HL-60/S4 (cell line): ENCODE data around the gene ZNF17.
"Not testable (repeated sequence)": the region's sequence is repeated elsewhere in the genome, so short reads cannot be mapped to it uniquely, and the experiment has no call there.

Experiments used
- in situ Hi-C: fragments of 300-500 bp; cut with MboI; formaldehyde crosslinking; loops from 2 replicates; pipeline ENCODE4 v1.14.3; 2022; ENCODE audit warnings: low sequenced_read_pairs

Gene ZNF17

DNA sequence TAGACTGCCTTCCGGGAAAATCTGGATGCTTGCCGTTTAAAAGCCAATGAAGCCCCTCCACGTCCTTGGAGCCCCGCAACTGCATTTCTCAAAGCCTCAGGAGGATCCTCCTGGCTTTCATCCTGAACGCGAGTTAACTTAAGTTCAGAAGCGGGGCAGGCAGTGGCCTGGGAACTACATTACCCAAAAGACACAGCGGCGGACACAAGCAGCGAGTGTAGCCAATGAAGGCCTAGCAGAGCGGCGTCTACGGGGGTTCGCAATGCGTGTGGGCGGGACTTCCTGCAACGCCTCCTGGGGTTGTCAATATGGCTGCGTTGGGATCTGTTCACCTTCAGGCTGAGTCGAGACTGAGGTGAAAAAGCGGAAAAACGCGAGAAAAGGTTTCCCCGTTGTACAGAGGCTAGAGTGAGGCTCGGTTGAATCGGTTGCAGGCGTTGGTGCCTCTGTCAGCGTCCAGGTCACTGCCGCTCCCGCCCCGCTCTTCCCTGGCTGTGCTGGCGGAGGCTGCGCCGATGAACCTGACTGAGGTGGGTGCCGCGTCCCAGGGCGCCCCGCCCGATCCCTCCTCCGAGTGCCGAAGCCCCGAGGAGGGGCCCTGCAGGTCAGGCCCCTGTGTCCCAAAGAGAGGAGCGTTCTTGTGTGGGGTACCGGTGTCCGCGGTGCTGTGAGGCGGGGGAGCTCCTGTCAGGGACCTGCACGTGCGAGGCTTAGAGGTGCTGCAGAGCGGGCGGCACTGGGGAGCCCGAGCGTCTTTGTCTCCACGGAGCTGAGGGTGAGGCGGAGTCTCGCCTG, at the start of gene ZNF17:
Gene ZNF17 (plus strand): TSS at position 285 of the 795 bp plus-strand sequence. CDS start 2,455 bp downstream, outside the sequence.
- in situ Hi-C loops, result no loop called here

DNA sequence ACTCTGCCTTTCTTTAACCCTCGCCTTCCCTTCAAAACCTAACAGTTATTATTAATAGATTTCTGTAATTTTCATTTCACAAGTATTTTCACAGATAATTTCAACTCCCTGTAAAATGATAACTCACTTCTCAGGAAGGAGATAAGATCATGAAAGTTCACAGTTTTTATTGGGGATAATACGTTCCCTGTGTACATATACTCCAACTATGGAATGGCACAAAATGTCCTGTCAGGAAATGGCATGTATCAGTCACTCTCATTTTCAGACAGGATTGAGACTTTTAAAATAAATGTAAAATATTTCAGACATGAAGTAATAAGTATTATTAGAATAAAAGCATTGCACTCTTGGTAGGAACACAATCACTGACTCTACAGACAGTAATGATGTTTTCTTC, 48.5 kb upstream of the ZNF17 start:
- in situ Hi-C loops, result no loop called here

DNA sequence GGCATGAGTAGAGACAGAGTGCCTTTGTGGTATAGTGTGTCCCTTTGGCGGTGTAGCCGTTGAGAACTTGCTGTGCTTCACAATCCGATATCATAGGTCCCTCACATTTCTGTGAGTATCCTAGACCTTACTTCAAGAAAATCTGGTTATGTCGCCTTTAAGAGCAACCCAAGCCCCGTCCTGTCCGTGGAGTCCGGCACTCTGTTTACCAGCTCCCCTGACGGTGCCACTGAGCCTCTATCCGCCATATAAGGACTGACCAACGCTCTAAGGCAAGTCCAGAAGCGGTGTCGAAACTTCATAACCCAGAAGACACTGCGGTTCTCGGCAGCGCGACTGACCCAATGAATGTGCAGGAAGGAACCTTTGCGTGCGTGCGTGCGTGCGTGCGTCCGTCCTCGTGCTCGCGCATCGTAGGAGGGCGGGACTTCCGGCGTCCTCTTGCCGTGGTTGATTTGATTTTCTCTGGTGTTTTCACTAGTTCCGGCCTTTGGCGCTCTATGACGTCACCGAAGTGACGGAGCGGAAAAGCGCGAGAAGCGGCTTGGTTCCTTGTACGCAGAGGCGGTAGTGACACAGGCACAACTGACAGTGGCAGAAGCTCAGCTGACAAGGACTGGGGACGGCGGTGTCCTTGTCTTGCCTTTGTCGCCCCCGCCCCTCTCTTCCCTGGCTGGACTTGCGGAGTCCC, 47.8 kb upstream of the ZNF17 start, which contains the start of the genes TRAPPC2B and ZNF547:
Gene TRAPPC2B (plus strand): TSS at position 555 of the 691 bp plus-strand sequence. CDS start 1,283 bp downstream, outside the sequence.
Gene ZNF547 (plus strand): TSS at position 555 of the 691 bp plus-strand sequence. CDS start 5,005 bp downstream, outside the sequence.
- in situ Hi-C loops, result no loop called here

DNA sequence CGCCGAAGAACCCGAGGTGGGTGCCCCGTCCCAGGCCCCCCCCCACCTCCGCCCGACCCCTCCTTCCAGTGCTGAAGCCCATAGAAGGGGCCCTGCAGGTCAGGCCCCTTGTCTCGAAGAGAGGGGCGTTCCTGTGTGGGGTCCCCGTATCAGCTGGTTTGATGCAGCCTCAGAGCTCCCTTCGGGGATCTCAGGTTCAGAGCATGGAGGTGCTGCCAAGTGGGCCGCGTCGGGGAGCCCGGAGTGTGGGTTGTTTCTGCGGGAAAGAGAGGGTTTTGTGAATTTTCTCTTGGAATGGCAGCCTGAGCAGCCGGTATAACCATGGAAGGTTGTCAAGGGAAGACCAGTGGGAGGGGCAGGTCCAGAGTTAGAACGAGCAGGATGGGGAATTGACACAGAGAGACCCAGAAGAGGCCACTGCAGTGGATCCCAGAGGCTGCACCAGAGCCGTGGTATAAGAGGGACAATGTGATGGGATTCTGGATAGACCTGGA, 47.2 kb upstream of the ZNF17 start:
- in situ Hi-C loops, result no loop called here

DNA sequence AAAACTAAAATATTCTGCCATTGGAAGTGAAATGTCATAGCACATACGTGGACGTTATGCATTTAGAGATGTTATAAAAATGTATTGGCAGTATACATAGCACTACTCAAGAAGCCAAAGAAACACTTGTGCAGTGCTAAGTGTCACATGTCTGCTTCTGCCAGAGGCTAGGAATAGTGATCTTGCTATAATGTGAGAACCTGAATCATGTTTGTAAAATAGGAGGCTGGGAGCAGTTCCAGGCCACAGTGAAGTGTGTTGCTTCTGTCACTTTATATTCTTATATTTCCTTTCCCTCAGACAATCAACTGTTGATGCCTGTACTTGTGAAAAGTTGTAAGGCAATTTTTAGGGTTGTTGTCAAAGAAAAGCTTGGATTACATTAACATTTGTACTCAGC, 44.2 kb upstream of the ZNF17 start:
- in situ Hi-C loops, result no loop called here

DNA sequence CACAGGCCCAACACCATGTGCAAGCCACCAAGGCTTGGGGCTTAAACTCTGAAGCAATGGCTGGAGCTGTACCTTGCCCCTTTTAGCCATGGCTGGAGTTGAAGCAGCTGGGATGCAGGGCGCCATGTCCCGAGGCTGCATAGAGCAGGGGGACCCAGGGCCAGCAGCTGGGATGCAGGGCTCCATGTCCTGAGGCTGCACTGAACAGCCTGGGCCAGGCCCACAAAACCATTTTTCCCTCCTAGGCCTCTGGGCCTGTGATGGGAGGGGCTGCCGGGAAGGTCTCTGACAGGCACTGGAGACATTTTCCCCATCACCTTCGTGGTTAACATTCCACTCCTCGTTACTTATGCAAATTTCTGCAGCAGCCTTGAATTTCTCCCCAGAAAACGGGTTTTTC, 36.8 kb upstream of the ZNF17 start:
- in situ Hi-C loops, result no loop called here

DNA sequence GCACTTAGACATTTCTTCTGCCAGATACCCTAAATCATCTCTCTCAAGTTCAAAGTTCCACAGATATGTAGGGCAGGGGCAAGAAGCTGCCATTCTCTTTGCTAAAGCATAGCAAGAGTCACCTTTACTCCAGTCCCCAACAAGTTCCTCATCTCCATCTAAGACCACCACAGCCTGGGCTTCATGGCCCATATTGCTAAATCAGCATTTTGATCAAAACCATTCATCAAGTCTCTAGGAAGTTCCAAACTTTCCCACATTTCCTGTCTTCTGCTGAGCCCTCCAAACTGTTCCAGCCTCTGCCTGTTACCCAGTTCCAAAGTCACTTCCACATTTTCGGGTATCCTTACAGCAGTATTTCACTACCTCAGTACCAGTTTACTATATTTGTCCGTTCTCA, 36.3 kb upstream of the ZNF17 start:
- in situ Hi-C loops, result not testable (repeated sequence)

DNA sequence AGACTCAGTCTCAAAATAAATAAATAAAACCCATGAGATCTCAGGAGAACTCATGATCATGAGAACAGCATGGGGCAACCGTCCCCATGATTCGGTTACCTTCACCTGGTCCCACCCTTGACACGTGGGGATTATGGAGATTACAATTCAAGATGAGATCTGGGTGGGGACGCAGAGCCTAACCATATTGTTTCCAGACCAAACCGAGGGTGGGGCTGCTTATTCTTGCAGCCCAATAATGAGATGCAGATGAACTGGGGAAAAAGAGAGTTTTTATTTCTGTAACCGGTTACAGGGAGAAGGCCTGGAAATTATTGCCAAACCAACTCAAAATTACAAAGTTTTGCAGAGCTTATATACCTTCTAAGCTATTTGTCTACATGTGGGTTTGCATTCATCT, 34.8 kb upstream of the ZNF17 start:
- in situ Hi-C loops, result no loop called here

DNA sequence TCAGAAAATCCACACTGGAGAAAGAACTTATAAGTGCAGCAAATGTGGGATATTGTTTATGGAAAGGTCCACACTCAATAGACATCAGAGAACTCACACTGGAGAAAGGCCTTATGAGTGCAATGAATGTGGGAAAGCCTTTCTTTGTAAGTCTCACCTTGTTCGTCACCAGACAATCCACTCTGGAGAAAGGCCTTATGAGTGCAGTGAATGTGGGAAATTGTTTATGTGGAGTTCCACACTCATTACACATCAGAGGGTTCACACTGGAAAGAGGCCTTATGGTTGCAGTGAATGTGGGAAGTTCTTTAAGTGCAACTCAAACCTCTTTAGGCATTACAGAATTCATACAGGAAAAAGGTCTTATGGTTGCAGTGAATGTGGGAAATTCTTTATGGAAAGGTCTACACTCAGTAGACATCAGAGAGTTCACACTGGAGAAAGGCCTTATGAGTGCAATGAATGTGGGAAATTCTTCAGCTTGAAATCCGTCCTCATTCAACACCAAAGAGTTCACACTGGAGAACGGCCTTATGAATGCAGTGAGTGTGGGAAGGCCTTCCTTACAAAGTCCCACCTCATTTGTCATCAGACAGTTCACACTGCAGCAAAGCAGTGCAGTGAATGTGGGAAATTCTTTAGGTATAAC, 33.3 kb upstream of the ZNF17 start:
- in situ Hi-C loops, result no loop called here

DNA sequence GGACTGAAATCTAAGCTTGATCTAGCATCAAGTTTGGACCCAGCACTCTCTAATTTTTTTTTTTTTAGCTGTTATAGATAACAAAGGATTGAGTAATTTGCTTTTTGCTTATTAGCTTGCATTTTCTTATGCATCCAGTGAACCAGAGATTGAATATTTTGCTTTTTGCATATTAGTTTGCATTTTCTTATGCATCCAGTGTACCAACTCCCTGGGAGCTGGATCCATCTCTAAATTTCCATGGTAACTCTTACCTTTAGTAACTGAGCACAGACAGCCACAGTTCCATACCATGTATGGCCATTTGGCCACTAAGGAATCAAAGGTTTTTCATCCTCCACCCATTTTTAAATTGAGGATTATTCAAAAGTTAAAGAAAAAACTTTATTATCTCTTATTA, 30.0 kb upstream of the ZNF17 start:
- in situ Hi-C loops, result no loop called here

DNA sequence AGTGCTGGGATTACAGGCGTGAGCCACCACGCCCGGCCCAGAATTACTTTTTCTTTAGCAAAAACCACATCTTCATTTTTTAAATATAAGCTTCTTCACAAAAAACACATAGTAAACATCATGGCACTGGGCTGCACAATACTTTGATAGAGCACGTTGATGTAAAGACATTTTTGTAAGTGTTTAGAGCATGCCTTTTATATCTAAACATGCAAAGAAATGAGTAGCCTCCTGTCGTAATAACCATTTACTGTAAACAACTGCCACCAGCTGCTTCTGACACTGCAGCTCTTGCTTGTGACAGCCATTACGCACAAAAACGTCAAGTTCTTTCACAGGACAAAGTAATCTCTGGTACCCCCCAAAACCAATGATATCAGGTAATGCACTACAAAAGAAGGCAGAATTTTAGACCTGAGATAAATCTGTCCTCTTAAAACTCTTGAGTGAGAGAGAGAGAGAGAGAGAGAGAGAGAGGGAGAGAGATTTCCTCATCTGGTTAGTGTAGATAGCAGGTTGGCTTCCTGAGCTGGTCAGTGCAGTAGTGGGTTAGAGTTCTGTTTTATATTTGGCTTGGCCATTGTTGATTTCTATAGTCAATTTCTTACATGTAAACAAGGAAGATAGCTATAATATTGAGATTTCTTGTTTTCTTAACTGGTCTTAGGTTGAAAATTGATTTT, 28.0 kb upstream of the ZNF17 start:
- in situ Hi-C loops, result no loop called here

DNA sequence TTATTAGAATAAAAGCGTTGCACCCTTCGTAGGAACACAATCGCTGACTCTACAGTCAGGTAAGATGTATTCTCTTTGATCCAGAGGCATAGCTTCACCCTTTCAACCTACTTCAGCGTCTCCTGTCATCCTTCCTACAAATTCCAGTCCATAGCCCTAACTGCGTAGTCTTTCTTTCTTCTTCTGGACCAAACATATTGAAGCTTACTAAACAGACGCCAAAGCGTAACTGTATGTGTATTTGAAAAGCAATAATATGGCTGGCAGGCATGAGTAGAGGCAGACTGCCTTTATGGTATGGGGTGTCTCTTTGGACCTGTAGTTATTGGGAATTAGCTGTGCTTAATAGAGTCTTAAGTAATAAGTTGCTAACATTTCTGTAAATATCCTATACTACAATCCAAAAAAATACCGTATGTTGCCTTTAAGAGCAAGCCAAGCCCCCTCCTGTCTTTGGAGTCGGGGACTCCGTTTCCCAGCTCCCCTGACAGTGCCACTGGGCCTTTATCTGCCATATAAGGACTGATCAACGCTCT, 21.7 kb upstream of the ZNF17 start:
- in situ Hi-C loops, result no loop called here

DNA sequence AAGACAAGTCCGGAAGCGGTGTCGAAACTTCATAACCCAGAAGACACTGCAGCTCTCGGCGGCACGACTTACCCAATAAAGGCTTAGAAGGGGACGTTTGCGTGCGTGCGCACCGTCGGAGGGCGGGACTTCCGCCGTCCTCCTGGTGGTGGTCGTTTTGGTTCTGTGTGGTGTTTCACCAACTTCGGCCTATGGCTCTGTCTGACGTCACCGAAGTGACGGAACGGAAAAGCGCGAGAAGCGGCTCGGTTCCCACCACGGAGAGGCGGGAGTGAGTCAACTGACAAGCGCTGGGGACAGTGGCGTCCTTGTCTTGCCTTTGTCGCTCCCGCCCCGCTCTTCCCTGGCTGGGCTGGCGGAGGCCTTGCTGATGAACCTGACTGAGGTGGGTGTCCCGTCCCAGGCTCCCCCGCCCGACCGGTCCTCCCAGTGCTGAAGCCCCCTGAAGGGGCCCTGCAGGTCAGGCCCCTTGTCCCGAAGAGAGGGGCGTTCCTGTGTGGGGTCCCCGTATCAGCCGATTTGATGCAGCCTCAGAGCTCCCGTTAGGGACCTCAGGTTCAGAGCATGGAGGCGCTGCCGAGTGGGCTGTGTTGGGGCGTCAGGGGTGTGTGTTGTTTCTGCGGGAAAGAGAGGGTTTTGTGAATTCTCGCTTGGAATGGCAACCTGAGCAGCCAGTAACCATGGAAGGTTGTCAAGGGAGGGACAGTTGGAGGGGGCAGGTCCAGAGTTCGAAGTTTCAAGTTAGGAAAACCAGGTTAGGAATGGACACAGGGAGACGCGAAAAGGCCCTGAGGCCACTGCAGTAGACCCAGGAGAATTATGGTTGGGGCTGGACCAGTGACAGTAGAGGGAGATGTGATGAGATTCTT, 21.0 kb upstream of the ZNF17 start, which contains the start of gene ZNF548:
Gene ZNF548 (plus strand): TSS at position 125 of the 869 bp plus-strand sequence. CDS start 246 bp downstream, at position 371.
- in situ Hi-C loops, result no loop called here

DNA sequence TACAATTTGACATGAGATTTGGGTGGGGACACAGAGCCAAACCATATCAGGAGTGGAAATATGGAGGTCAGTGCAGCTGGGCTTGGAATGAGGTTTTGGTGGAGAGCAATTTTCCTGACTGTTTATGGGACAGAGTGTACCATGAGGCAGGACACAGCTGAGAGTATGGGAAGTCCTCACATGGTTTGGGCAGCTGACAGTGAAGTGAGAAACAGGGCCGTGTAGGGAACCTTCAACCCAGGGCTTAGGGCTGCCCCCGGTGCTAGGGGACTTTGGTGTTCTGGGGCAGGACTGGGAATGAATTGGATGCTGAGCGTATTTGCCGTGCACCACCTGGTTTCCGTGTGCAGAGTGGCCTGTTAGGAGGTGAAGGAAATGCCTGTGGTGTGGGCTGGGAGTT, 15.3 kb upstream of the ZNF17 start:
- in situ Hi-C loops, result no loop called here

DNA sequence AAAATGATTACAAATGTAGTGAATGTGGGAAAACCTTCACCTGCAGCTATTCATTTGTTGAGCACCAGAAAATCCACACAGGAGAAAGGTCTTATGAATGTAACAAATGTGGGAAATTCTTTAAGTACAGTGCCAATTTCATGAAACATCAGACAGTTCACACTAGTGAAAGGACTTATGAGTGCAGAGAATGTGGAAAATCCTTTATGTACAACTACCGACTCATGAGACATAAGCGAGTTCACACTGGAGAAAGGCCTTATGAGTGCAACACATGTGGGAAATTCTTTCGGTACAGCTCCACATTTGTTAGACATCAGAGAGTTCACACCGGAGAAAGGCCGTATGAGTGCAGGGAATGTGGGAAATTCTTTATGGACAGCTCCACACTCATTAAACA, 12.1 kb upstream of the ZNF17 start:
- in situ Hi-C loops, result no loop called here

DNA sequence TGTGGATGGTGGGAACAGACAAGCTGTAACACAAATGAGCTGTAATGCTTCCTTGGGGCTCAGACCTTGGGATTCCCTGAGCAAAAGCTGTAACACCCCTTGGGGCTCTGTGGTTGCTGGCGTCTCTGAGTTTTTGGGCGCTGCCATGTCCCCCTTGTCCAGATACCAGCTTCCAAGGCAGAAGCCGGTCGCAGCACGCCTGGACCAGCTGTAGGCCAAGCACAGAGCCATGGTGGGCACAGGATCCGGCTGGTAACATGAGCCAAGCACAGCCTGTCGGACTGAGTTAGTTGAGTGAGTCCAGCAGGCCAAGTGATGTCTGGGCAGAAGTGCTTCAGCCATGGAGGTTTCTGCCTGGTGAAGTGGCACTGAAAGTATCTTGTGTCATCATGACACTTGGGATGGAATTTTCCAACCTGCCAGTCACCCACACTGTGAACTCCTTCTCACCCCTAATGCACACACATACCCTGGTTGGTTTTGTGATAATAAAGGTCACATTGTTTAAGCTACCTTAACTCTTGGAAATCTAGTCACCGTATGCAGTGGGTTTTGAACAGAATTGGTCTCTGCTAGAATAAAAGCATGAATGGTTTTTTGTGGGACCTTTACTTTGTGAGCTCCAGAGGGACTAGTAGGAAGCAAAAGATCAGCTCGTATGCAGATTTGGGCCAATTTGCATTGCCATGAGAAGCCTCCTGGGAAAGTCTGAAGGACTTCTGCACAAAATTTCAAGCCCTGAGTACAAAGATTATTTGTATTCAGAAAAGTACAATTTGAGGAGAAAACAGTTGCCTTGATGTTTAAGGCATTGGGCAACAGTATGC, 7.0 kb upstream of the ZNF17 start:
- in situ Hi-C loops, result no loop called here

DNA sequence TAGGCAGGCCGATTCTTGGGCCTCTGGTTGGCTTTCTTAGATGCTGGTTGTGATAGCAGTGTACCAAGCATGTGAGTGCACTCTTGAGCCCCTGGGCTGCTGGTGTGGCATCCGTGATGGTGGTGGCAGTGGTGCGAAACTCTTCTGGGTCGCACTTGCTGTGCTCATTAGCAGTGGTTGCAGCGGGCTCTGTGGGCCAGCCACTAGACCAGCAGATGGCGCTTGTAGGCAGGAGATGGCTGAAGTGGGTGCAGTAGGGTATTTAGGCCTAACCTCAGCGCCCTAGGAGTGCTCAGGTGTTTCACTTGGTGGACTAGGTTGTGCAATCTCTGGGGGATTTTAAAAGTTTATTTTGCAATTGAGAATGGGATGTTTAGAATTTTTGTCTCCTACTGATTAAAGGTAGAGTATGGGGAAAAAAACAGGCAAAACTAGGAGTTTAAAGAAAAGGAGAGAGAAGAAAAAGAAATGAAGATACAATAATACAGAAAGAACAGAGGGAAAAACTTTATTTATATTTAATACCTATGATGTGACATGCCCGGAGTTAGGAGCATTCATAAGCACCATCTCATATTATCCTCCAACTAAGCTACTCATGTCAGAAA, 4.3 kb upstream of the ZNF17 start:
- in situ Hi-C loops, result no loop called here

DNA sequence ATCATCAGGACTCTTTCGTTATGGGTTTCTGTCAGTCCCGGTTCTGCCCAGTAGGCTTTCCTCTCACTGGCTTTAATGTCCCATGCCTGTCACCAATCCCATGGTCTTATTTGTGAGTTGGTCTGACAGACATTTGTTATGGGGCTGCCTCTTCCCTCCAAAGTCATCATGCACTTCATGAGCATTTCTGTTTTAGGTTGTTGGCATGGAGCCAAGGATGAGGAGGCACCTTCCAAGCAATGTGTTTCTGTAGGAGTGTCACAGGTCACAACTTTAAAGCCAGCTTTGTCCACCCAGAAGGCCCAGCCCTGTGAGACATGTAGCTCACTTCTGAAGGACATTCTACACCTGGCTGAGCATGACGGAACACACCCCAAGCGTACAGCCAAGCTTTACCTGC, 8.5 kb downstream of the ZNF17 start:
- in situ Hi-C loops, result no loop called here
